GM19351 (cell line): Measurements from ENCODE around the gene MRPS25.

Experiments used
- ATAC-seq: cut with Tn5 transposase; IDR thresholded peaks from one replicate; pipeline ENCODE4 v1.9.1; 2021; ENCODE audit warnings: mild to moderate bottlenecking, moderate library complexity; ENCODE audit not compliant: unreplicated experiment

Gene MRPS25

DNA sequence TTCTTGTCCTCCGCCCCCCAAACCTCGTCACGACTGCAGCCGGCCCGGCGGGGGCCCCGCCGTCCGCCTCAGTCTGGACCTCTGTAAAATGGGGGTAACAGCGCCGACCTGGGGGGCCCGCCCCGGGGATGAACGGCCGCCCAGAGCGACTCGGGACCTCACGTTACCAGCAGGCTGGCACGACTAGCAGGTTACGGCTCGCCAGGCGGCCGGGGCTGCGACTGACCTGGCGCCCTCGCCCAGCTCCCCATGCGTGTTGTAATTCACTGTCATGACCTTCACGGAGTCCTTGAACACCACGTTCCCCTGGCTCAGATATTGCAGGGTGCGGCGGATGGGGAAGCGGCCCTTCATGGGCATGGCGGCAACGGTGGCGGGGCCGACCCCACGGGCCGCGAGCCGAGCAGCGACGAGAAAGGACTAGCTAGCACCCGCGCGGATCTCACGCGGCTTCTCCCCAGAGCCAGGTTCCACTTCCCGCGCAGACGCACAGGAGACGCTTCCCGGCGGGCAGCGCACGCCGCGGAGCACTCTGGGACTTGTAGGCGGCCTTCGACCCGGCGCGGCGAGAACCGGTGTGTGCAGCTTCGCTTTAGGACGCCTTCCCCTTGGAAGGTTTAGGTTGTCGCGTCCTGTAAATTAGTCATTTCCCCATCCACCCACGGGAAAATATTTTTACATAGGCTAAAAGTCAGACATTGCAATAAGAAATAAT lies at the start of gene MRPS25:
TSS of gene MRPS25 (minus strand) at position 481 of the 715 bp plus-strand sequence. CDS start at position 360, 121 bp downstream.
- peak; percentile 94 for ATAC-seq

DNA sequence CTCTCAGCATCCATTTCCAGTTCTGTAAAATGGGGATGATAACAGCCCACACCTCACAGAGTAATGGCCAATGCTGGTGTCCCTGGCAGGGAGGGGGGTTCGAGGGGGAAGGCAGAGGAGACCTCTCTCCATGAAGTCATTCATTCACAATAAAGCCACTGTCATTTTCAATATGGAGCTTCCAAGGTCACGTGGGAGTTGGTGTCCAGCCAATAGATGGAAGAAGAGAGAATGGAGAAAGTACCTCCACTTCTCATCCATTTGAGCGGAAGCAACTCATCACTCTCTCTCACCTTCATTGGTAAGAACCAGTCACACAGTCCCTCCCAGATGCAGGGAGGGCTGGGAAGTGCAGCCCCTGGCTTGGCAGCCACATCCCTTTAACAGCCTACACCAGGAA lies 48.8 kb upstream of the MRPS25 start:
- no peak for ATAC-seq

DNA sequence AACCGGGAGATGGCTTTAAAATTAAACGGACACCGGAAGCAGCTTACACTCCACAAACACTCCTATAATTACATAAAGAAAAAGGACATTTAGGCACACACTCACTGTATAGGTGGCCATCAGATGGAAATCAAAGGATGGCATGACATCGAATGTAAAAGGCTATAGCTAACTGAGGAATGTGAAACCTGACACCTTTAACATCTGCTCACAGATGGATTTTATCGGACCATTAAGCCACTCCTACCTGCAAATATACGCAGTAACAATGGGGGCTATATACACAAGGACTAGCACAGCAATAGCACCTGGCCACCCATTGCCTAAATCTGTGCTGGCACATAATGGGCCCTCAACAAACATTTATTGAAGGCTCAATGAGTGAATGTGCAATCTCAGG lies 48.4 kb upstream of the MRPS25 start:
- no peak for ATAC-seq

DNA sequence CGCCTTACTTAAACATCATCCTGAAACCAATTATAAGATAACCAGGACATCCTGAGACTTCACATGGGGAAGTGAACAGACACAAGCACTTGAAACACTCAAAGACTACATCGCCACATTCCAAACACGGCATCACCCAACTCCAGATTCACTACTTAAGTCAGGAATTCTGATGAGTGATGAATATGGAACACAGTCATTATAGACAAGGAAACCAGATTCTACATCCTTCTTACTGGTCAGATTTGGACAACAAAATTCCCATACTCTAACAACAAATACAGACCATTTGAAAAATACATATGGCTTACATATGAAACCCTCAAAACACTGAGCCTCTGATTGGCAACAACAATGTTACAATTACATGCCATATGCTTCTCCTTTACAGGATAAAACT lies 46.9 kb upstream of the MRPS25 start:
- ATAC-seq = no peak

DNA sequence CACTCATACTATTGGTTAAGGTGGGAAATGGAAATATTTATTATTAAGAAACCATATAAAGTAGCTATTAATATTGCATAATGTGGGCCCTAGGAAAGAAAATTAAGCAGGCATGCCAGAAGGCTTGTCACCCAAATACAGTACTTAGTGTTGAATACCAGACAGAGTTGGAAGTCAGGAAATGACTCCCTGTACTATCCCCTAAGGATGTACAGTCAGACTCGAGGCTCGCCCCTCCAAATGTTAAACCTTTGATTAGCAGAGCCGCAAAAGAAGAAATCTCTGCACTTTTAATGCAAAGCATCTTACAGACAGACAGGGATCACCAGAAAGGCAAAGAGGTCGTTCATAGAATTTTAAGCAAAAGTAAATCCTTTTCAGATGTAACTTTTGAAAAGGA lies 45.1 kb upstream of the MRPS25 start:
- no peak for ATAC-seq

DNA sequence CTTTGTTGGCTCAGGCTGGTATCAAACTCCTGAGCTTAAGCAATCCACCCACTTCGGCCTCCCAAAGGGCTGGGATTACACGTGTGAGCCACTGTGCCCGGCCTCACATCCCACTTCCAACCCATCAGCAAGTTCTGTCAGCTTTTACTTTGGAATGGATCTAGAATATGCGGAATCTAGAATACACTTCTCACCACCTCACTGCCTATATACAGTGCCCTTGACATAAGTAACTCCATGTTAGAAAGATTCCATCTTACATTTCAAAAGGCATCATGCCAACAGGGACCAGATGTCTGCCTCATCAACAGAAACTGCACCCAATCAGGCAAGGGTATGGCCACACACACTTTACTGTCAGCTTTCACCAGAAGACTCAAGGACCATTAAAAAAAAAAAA lies 43.8 kb upstream of the MRPS25 start:
- no peak for ATAC-seq

GRCh38 chr3:15108082-15108545 lies 43.0 kb upstream of the MRPS25 start:
- peak; percentile 84 for ATAC-seq

GRCh38 chr3:15107075-15107947 lies 42.2 kb upstream of the MRPS25 start:
- no peak for ATAC-seq

- ATAC-seq = no peak
Observed at GRCh38 chr3:15102836-15103235, 37.7 kb upstream of the MRPS25 start.

DNA sequence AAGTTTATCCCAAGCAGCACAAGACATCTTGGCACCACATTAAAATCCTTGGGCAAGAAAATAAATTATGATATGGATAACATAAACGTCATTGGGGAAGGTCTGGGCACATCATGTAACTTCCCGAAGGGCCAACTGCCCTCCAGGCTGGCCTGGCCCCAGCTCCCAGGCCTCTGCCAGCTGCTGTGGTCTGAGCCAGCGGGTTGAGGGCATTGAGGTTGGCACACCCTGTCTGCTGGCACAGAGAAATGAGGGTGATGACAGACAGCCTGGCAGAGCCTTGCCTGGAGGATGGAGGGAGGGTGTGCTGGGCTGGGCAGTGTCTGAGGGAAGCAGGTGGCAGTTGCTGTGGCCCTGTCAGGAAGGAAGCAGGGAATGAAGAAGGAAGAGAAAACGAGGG lies 37.1 kb upstream of the MRPS25 start:
- ATAC-seq = no peak

DNA sequence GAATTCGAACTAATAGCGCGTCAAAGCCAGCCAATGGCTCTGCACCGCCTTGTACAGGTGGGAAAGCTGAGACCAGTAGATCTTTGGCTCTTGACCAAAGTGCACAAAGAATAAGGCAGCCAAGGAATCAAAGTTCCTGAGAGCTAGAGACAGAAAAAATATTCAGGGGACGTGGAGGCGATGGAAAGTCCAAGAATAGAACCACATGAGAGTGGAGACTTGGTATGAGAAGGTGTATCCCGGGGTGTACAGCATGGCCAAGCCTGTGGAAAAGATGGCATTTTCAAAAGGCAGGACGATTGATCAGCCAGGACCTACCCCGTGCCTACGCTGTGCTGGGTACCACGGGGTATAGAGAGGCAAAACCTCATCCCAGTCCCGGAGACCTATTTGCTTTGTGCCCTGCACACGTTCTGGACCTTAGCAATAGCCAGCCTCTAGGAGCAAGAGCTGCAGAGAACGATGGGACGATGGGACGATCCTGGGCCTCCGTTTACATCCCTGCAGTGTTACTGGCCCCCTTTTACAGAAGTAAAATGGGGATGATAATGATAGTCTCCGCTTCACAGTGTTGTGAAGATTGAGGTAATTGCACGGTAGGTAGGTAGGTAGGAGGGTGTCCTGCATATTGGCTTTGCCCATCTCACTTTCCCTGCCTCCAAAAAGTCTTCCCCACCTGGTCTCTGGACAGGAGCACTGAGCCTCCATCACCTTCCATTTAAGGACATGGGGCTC lies 34.4 kb upstream of the MRPS25 start:
- no peak for ATAC-seq

DNA sequence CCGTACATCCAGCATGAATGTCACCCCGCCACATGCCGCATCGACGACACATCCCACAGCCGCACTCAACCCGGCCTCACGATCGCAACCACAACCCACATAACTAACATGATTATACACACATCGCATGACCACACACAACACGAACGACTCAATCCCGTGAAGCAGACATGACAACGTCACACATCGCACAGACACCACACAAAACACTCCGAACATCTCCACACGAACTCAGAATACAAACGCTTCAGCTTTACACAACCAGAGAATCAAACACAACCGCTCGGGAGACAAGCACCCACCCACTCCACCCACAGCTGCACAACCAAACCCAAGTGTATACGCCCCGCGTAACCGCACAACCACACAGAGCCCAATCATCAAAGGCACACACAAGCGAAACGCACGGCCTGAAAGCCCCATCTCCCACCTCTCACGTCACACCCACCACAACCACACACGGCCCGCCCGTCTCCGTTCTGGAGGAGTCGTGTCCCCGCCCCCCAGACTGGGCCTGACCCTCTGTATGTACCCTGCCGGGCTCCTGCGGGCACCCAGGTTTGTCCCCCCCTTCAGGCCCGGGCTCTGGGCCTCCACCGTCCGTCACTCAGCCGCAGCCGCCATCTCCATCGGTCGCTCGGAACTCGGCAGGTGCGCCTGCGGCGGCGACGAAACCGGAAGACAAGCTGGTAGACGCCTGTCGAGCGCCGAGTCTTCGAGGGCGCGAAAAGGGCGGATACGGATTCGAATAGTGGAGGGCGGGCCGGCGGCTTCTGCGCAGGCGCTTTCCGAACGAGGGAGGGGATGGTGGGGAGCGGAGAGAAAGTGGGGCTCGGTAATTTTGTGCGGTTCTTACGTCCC lies 33.6 kb upstream of the MRPS25 start, which contains the start of gene RBSN:
TSS of gene RBSN (minus strand) at position 646 of the 861 bp plus-strand sequence. CDS start 3,028 bp downstream, outside the sequence.
- peak; percentile 83 for ATAC-seq

GRCh38 chr3:15097891-15098290 lies 32.8 kb upstream of the MRPS25 start:
- ATAC-seq = no peak

DNA sequence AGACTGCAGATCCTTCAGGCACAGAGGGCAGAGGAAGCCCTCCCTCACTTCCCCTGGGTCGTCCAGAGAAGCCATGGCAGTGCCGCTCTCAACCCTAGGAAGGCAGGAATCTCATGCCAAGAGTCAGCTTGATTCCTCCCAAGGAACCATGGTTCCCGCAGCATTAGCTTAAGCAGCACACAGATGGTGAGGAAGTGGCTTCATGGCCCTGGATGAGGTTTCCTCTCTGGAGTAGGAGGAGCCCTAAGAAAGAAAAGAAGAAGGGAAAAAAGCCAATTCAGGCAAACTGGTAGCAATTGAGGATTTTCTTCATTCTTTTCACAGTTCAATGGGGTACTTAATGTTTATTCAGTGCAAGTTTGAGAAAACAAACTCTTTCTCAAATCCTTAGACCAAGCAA lies 30.9 kb upstream of the MRPS25 start:
- ATAC-seq = no peak

- ATAC-seq = no peak
Observed at GRCh38 chr3:15094187-15094875, 29.2 kb upstream of the MRPS25 start.

DNA sequence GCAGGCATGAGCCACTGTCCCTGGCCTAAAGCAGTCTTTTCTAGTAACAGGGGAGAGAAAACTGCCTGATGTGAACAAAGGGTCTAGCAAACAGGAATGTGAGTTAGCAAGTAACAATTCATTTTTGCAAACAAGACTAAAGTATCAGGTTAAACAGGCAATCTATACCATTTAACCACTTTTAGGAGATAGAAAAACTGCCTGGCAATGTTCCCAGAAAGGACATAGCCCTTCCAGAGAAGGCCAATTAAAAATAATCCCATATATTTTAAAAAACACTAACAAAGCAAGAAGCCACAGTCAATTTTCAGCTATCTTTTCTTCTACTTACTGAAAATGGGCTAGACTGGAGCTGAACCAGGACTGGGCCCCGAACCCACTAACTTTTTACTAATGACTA lies 27.6 kb upstream of the MRPS25 start:
- no peak for ATAC-seq

- ATAC-seq = no peak
Observed at GRCh38 chr3:15091575-15091974, 26.5 kb upstream of the MRPS25 start.

GRCh38 chr3:15089201-15089600 lies 24.1 kb upstream of the MRPS25 start:
- ATAC-seq = no peak

- no peak for ATAC-seq
Observed at GRCh38 chr3:15086699-15087098, 21.6 kb upstream of the MRPS25 start.

- ATAC-seq = no peak
Observed at GRCh38 chr3:15086263-15086662, 21.1 kb upstream of the MRPS25 start.
